GM21526 (cell line): Measurements from ENCODE around the gene COPA.

Source experiments
- ATAC-seq: cut with Tn5 transposase; IDR thresholded peaks from one replicate; pipeline ENCODE4 v1.9.1; 2021; ENCODE audit warnings: moderate library complexity; ENCODE audit not compliant: unreplicated experiment, low FRiP score

COPA gene

DNA sequence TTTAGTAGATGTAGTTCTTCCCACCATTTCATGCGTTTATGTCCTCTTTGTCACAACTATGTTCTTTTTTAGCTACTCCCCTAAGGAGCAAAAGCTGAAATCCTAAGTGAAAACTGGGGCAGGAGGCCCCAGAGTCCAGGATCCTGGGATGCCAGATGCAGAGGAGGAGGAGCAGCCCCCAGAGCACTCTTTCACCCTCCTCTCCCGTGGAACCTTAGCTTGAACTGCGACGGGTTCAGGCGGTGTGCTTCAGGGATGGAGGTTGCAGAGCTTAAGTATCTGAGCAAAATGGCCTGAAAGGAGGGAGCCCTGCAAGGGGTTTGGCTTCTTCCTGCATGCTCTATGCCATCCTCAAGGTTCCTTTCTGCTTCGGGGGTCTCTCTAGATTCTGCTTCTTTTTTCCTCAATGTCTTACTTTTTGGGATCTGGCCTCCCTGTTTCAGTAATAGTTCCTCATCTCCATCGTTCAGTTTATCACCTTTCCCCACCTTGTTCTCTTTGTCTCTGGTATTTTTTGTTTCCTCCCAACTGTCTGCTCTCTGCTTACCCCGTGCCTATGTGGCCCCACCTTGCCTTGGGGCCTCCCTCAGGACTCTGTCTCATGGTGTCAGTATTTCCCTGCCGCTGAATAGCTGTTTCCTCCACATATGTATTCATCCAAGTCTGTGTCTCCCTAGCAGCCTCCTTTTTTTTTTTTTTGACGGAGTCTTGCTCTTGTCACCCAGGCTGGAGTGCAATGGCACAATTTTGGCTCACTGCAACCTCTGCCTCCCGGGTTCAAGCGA lies 21.1 kb upstream of the COPA start:
- no peak for ATAC-seq

DNA sequence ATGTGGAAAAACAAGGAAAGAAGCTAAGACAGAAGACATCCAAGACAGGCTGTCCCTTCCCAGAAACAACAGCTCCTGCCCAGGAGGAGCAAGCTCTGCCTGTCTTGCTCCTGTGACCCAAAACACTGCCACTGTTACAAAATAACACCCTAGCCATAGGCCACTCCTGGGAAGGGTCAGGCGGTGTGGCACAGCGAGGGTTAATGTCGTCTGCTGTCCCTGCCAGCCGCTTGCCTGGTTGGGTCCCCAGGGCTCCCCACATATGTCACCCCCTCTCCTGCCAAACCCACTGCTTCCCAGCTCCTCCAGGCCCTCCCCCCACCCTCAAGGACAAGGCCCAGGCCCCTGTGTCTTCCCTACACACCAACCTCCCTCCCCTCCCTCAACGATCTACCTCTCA lies 20.0 kb upstream of the COPA start:
- no peak for ATAC-seq

DNA sequence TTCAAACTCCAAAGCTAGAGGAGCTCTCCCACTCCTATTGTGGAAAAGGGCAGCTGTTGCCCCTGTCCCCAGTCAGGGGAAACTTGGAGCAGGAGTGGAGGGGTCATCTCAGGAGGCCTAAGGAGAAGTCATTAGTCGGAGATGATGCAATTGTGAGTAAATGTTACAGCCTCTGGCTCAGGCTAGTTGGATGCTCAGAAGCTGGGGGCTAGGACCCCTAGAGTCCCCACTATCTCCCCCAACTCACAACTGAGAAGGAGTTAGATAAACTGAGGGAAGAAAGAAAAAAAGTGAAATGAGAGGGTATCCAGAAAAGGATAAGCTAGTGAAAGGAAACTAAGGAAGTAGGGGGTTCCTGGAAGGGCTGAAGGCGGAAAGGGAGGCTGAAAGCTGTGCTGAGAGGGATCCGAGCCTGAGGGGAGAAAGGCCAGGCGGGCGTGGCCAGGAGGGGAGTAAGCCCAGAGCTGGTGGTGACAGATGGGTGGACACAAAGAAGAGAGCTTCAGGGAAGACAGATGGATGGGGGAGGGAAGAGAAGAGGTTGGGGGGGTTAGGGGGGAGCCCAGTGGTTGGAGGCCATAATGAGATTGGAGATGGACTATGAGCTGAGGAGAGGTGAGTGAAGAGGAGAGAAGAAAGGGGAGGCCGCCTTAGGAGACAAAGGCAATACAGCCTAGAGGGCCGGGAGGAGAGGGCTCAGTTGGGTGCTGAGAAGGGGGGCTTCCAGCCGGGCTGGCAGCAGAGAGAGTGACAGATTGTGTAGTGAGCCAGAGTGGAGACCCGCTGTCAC lies 19.3 kb upstream of the COPA start:
- no peak for ATAC-seq

DNA sequence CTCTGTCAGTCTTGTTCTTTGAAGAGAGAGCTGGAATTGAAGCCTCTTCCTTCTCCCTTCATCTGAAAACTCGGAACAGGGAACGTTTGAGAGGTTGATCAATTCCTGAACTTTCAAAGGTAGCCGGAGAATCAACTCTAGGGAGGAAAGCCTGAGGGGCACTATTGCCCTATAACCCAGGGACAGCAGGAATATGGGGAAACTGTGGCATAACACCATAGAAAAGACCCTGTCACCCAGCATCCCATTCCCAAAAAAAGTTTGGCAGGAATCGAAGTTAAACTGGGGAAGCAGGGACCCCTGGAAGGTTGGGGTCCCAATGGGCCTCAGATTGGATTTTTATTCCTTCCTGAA lies 18.7 kb upstream of the COPA start:
- no peak for ATAC-seq

DNA sequence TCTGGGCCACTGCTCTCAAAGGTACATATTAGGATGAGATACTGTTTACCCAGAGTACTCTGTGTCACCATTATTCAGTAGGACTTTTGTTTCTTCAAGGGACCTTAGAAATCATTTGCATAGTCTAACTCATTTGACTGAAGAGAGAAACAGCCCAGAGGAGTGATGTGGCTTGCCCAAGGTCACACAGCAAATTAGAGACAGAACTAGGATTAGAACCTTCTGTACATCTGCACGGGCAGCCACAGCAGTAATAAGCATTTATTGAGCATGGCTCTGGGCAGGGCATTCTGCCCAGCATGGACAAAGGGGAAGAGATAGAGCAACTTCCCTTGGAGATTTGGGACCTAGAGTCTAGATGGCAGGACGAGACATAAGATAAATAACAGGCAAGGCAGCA lies 18.1 kb upstream of the COPA start:
- ATAC-seq, result no peak

DNA sequence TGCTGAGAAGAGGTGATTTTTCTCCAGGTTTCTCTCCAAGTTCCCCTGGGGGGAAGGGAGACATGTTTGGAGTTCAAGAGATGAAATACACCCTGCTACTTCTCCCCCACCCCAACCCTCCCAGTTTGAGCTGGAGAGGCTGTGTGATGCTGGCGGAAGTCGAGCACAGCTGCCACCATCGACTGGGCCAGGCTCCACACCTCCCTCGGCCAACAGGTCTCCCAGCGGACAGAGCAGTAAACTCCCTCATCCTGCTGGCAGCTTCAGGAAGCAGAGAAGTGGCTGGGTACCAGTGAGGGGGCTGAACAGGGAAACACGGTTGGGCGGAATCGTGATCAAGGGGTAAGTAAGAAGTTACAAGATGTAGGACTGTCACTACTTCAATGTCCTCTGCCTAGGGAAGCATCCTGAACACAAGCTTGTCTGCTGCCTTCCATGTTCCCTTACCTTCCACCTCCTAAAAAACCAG lies 17.2 kb upstream of the COPA start:
- ATAC-seq, result no peak

DNA sequence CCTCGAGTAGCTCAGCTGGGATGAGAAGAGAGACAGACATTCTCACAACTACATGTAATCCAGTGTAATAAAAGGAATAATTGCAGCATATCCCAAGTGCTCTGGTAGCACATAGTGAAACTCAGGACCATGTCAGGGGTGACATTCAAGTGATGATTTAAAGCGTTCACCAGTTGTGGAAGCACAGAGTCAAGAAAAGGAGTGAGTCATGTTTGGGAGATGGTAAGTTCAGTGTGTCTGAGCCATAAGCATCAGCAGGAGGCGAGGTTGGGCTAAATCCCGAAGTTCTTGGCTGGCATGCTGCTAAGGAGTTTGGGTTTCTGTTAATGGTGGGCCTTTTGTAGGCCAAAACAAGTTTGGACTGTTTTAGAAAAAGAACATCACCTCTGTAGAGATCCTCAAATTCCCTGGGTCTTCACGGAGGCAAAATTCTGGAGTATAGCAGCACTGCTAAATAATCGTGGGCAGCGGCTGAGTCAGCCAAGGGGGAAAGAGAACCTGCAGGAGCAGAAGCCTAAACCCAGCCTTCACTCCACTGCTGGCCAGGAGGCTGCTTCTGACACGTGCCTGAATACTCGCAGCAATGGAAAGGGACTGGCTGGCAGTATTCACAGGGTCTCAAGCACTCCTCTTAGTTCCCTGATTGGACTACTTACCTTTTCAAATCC lies 16.6 kb upstream of the COPA start:
- ATAC-seq, result no peak

DNA sequence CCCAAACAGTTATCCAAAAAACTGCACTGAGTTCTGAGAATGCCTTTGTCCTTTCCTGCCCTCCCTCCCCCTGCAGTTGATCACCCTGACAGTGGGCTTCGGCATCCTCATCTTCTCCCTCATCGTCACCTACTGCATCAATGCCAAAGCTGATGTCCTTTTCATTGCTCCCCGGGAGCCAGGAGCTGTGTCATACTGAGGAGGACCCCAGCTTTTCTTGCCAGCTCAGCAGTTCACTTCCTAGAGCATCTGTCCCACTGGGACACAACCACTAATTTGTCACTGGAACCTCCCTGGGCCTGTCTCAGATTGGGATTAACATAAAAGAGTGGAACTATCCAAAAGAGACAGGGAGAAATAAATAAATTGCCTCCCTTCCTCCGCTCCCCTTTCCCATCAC lies 15.0 kb upstream of the COPA start:
- no peak for ATAC-seq

DNA sequence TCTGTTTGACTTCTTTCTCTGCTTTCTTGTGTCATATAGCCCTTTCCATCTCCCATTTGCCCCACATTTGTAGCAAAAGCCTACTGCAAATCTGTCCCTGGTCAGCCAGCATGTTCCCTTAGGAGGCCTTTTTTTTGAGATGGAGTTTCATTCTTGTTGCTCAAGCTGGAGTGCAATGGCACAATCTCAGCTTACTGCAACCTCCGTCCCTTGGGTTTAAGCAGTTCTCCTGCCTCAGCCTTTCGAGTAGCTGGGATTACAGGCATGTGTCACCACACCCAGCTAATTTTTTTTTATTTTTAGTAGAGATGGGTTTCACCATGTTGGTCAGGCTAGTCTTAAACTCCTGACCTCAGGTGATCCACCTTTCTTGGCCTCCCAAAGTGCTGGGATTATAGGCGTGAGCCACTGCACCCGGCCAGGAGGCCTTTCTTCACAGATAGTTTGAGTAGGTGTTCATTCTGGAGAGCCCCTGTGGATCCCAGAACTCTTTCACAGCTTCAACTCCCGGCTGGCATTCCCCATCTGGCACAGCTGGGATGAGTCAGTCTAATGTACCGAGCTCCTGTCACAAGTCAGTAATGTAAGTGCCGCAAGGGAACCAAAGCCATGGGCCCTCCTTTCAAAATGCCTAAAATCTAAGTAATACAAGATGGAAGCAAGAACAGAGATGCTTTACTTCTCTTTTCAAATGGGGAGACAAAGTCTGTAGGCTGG lies 14.4 kb upstream of the COPA start:
- no peak for ATAC-seq

DNA sequence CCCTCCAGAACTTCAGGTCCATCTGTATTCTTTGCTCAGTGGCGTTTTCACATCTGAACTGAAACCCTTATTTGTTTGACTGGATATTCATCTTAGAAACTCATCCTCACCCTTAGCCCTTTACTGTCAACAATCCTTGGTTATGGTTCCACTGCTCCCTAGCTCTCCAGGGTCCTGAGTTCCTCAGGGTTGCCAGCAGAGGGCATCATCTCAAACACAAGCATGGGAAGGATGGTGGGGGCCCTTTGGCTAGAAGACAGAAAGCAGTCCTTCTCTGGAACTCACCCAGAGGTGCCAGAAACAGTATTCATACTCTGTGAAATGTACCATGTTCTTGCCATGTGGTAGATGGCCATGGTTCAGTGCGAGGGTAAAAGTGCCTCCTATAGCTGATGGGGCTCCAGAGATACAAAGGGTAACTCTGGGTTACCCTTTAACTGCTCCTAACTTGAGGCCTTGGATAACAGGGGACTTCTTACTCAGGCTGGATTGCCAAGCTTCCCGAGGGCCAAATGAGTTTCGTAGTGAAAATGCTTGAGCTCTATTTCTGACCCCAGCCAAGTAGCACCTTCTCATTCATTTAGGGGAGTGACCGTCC lies 11.4 kb upstream of the COPA start:
- no peak for ATAC-seq

DNA sequence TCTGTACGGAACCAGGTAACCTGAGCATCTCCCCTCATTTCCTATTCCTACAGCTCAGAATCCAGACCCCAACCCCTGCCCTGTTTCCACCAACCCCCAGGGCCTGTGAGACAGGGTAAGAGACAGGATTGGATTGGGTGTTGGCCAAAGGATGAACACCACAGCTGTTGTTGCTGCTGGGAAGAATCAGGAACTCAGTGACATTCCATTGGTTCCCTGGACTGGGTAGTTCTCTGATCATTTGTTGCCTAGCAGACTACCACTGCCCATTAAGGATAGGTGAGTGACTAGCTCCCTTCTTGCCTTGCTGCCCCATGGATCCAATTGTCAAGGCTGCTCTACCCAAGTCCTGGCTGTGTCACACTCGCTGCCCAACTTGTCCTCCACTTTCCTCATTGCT lies 10.2 kb upstream of the COPA start:
- ATAC-seq, result no peak

DNA sequence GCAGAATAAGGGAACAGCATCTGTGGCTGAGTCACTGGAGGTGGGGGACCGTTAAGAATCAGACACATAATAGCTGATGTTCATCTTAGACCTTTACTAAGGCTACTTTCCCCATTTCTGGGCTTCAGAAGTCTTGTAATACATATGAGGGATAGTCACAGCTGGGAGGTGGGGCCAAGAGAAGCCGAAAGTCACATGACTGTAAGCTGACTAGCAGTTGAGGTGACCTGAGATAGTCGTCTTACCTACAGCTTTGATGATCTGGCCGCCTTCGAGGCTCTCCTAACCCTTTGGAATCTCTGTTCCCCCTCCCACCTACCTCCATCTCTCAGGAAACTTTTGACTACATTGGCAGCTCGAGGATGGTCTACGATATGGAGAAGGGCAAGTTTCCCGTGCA lies 9.5 kb upstream of the COPA start:
- no peak for ATAC-seq

DNA sequence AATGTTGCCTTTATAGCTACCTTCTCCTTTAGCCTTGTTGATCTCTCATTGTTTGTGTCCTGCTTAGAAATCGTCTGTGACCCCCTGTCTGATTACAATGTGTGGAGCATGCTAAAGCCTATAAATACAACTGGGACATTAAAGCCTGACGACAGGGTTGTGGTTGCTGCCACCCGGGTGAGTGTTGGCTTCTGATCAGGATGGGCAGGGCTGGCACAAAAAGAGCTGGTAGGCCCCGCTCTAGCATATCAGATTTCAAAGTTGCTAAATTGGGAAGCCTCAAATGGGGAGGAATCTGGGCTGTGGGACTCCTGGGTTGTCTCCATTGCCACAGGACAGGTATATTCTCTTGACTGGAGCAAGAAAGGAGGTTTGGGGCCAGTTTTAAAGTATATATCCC lies 8.6 kb upstream of the COPA start:
- ATAC-seq, result no peak

DNA sequence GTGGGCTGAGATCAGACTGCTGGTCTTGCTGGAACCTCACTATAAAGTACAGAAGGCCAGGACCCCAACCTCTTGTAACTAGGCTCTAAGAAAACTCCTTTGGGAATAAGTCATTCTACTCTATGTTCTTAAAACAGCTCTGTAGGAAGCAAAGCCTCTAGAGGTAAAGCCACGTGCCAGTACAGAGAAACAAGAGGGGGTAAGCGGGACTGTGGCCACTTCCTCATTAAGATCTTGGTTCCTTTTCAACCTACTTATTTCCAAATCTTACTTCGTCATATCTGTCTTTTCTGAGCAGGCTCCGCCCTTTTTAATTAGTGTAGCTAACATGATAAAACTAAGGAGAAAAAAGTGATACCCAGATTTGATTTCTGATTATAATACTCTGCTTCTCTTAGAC lies 3.9 kb upstream of the COPA start:
- peak; percentile 43 for ATAC-seq

DNA sequence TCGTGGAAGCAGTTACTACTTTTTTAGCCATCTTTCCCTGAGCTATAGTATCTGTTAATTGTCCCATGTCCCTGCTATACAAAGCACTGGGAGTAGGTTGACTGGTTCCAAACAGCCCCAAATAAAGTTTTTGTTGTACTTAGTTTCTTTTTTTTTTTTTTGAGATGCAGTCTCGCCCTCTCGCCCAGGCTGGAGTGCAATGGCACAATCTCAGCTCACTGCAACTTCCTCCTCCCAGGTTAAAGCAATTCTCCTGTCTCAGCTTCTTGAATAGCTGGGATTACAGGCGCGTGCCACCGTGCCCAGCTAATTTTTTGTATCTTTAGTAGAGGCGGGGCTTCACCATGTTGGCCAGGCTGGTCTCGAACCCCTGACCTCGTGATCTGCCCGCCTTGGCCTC lies 3.4 kb upstream of the COPA start:
- no peak for ATAC-seq

DNA sequence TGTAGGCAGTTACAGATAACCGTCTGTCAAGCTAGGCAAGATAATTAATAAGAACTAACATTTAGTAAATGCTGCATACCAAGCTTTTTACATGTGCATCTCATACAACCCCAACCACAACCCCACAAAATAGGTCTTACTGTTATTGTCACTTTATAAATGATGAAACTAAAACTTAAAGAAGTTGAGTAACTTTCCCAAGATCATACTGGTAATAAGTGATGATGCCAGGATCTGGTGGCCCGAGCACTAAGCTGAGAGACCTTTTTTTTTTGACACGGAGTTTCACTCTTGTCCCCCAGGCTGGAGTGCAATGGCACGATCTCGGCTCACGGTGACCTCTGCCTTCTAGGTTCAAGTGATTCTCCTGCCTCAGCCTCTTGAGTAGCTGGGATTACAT lies 1.9 kb upstream of the COPA start:
- ATAC-seq, result no peak

DNA sequence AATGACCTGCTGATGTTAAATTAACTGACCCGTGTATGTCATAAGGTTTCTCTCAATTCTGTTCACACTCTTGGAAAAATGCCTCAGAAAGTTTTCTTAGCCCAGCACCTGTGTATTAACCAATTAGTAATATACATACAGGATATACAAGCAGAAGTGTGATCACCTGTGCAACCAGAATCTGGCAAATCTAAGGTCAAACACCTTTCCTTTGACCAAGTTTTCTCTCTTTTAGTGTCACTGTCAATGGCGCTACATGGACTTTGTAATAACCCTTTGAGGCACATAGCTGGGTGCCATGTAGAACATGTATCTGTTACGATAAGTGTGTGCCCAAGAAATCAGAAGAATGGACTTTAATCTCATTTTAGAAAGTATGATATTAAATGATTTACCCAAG lies 1.2 kb upstream of the COPA start:
- ATAC-seq, result no peak

DNA sequence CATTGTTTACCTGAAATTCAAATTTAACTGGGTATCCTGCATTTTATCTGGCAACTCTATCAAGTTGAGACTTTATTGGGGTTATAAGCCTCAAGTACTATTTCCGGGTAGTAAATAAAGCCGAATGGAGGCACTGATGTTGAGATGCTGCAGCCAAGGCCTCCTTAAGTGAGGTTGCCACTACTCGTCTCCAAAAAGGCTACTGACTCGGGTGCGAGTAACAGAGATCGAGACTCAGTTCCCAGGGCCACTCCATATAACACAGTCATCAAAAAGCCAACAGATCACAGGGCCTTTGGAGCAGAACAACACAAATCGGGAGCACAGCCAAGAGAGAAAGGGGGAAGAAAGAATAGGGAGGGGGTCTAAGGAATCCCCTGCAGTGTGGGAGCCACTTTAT lies 524 bp downstream of the COPA start:
- no peak for ATAC-seq

DNA sequence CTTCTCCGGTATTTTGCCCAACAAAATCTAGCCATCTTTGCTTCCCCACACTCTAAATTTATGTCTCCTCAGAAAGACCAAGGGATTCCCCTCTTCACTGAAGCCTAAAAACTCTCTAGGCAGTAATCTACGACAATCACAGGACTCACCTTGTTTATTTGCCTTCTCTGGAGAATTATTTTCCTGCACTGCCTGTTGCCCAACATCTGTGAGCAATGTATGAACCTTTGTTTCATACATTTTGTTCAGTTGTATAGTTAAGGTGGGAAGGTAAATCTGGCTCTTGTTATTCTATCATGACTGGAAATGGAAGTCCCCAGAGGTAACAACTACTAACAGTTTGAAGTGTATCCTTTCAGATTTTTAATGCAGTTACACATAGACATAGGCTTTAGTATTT lies 2.2 kb downstream of the COPA start:
- ATAC-seq, result no peak

DNA sequence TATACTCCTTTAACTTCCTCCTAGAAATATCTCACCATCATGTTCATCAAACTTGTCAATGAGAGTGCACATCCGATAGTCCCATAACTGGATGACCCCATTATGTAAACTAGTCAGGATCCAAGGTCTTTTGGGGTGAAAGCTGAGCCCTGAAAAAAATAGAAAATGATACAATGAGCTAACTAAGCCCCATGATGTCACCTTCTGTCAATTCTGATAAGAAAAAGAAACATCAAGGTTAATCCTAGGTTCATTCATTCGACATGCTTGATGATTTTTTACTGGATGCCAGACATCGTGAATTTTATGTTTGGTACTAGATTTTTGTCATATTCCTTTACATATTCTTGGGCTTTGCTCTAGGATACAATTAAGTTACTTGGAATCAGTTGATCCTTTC lies 2.9 kb downstream of the COPA start:
- ATAC-seq, result no peak

DNA sequence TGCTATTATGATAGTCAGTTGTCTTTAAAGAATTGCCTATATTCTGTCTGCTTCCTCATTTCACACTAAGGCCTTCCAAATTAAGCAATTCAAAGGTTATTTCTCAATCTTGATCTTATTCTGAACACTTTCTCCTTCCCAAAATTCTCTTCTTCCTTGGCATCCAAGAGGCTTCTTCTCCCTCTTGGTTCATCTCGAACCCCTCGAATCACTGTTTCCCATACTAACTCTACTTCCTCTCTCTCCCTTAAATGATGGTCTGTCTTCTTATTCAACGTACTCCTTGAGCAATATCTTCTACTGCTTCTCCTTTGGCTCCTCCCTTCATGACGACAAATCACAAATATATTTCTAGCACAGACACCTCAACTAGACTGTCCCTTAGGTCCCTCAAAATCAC lies 4.5 kb downstream of the COPA start:
- no peak for ATAC-seq
